ENCODE data around the gene ADCYAP1R1. TPM values are rescaled to one million over a fixed set of nuclear protein-coding genes. Genes with fewer than 3 reads are reported as not detected.

The ADCYAP1R1 gene
- total and polyA plus RNA-seq, 8 donors = 0.25 to 20.1 (median 0.69) TPM

GRCh38 chr7:31073326-31074119, 21.4 kb downstream of the ADCYAP1R1 start:
- Histone ChIP-seq H3K4me1 (no peaks in the 10 kb centered on the region), H3K36me3 (no peaks in the 10 kb centered on the region), H3K27me3 (peaks cover 0 to 4% (median 0%) of the 10 kb centered on the region in 3 donors), H3K9me3 (no peaks in the 10 kb centered on the region), H3K4me3 (no peak overlapping the region), H3K27ac (peak overlapping the region in 1 of 5 donors; percentile 34)
- TF ChIP-seq EP300 (IDR thresholded peaks at IDR 0.05) = no peak
- no peak for TF ChIP-seq CTCF (IDR thresholded peaks at IDR 0.05)
- TF ChIP-seq POLR2A (IDR thresholded peaks at IDR 0.05) = no peak
- TF ChIP-seq POLR2AphosphoS5 (IDR thresholded peaks at IDR 0.05) = no peak
- intact Hi-C loops (cut with DNase I; ENCODE audit: low total_unique reads) = no loop called here
- WGBS, 5 donors = 70 to 89% (median 85%) methylated on average over 4 to 5 of the region's 5 CpGs
- no peak for DNase-seq

GRCh38 chr7:31074120-31074383, 21.9 kb downstream of the ADCYAP1R1 start:
- no peaks in the 10 kb centered on the region for H3K4me1 ChIP-seq
- 77 to 86% (median 81%) methylated on average over 6 of the region's 6 CpGs for WGBS, 5 donors
- intact Hi-C loops (cut with DNase I; ENCODE audit: low total_unique reads) = no loop called here
- H3K27me3 ChIP-seq = peaks cover 0 to 9% (median 0%) of the 10 kb centered on the region in 3 donors
- H3K36me3 ChIP-seq = no peaks in the 10 kb centered on the region
- no peak for DNase-seq
- H3K27ac ChIP-seq = peak overlapping the region in 1 of 5 donors; percentile 34
- H3K9me3 ChIP-seq = no peaks in the 10 kb centered on the region
- TF ChIP-seq CTCF (IDR thresholded peaks at IDR 0.05) = no peak
- no peak for TF ChIP-seq EP300 (IDR thresholded peaks at IDR 0.05)
- no peak for TF ChIP-seq POLR2A (IDR thresholded peaks at IDR 0.05)
- no peak for TF ChIP-seq POLR2AphosphoS5 (IDR thresholded peaks at IDR 0.05)
- H3K4me3 ChIP-seq = no peak overlapping the region

GRCh38 chr7:31074403-31075085, 22.4 kb downstream of the ADCYAP1R1 start:
- Histone ChIP-seq H3K36me3 (no peaks in the 10 kb centered on the region), H3K4me1 (no peaks in the 10 kb centered on the region), H3K4me3 (no peak overlapping the region), H3K27me3 (peaks cover 0 to 14% (median 0%) of the 10 kb centered on the region in 3 donors), H3K27ac (peak overlapping the region in 1 of 5 donors; percentile 43), H3K9me3 (no peaks in the 10 kb centered on the region)
- TF ChIP-seq POLR2AphosphoS5 (IDR thresholded peaks at IDR 0.05) (peak in 2 of 3 donors; percentile 6 to 27), EP300 (IDR thresholded peaks at IDR 0.05) (no peak)
- 74 to 86% (median 77%) methylated on average over 13 to 14 of the region's 14 CpGs for WGBS, 5 donors
- intact Hi-C loops (cut with DNase I; ENCODE audit: low total_unique reads) = no loop called here
- no peak for DNase-seq

GRCh38 chr7:31075086-31075405, 22.9 kb downstream of the ADCYAP1R1 start:
- Histone ChIP-seq H3K27me3 (peaks cover 0 to 17% (median 0%) of the 10 kb centered on the region in 3 donors), H3K27ac (peak overlapping the region in 1 of 5 donors; percentile 43)
- TF ChIP-seq POLR2AphosphoS5 (IDR thresholded peaks at IDR 0.05) (no peak), CTCF (IDR thresholded peaks at IDR 0.05) (no peak), POLR2A (IDR thresholded peaks at IDR 0.05) (no peak), EP300 (IDR thresholded peaks at IDR 0.05) (no peak)

GRCh38 chr7:31076051-31076450, 23.9 kb downstream of the ADCYAP1R1 start:
- 81 to 91% (median 85%) methylated on average over 8 of the region's 8 CpGs for WGBS, 5 donors
- Histone ChIP-seq H3K4me1 (no peaks in the 10 kb centered on the region), H3K27me3 (peaks cover 0 to 23% (median 0%) of the 10 kb centered on the region in 3 donors), H3K36me3 (no peaks in the 10 kb centered on the region), H3K27ac (no peak overlapping the region), H3K4me3 (no peak overlapping the region), H3K9me3 (no peaks in the 10 kb centered on the region)
- intact Hi-C loops (cut with DNase I; ENCODE audit: low total_unique reads) = no loop called here
- no peak for DNase-seq
- TF ChIP-seq POLR2AphosphoS5 (IDR thresholded peaks at IDR 0.05) = no peak
- no peak for TF ChIP-seq POLR2A (IDR thresholded peaks at IDR 0.05)

More at GRCh38 chr7:31075086-31075405, 22.9 kb downstream of the ADCYAP1R1 start:
- no peaks in the 10 kb centered on the region for H3K9me3 ChIP-seq
- no peak for DNase-seq
- WGBS, 5 donors = 74 to 86% (median 79%) methylated on average over 5 of the region's 5 CpGs
- H3K4me1 ChIP-seq = no peaks in the 10 kb centered on the region
- H3K4me3 ChIP-seq = no peak overlapping the region
- intact Hi-C loops (cut with DNase I; ENCODE audit: low total_unique reads) = no loop called here
- H3K36me3 ChIP-seq = no peaks in the 10 kb centered on the region
